Measurements from ENCODE around the gene CCNF. TPM values are rescaled to one million over a fixed set of nuclear protein-coding genes. Genes with fewer than 3 reads are reported as not detected.

The CCNF gene
- total RNA-seq, 1 experiment from 2014 or later, result 52.4 TPM

- Histone ChIP-seq H3K27me3 (replicated peaks; ENCODE audit: control insufficient read depth, insufficient read depth, low read length) (no peaks in the 10 kb centered on the region), H3K36me3 (ENCODE audit: control insufficient read depth, insufficient read depth, low read length) (no peaks in the 10 kb centered on the region; the same call in 1 of the 2 replicates), H3K9me3 (no peaks in the 10 kb centered on the region), H3K4me3 (ENCODE audit: low read depth, low read length) (no peak overlapping the region), H3K4me1 (0 out of 2 replicates have a peak, but pooled peaks cover 4% of the 10 kb centered on the region)
- CTCF ChIA-PET, result no interaction called here
- no peak for DNase-seq
- H3K36me3 Mint-ChIP-seq (ENCODE audit: insufficient read depth, unreplicated experiment), result peaks cover 90% of the 10 kb centered on the region
- peaks cover 9% of the 10 kb centered on the region for H3K4me1 Mint-ChIP-seq (ENCODE audit: low read depth, unreplicated experiment)
- TF ChIP-seq CTCF (IDR thresholded peaks at IDR 0.05; ENCODE audit: insufficient read depth in 1 of 2, low read depth in 1 of 2, low read length in 1 of 2, severe bottlenecking in 1 of 2, unreplicated experiment in 1 of 2), result no peak
- BruUV-seq (replicated peaks), result no TSS peak
- H3K27me3 Mint-ChIP-seq (ENCODE audit: insufficient read depth, unreplicated experiment), result no peaks in the 10 kb centered on the region
- H3K4me3 Mint-ChIP-seq (ENCODE audit: unreplicated experiment), result no peak overlapping the region
- H3K27ac Mint-ChIP-seq (ENCODE audit: unreplicated experiment), result no peak overlapping the region
- H3K9me3 Mint-ChIP-seq (ENCODE audit: unreplicated experiment), result no peaks in the 10 kb centered on the region
- POLR2A ChIA-PET, result no interaction called here
- intact Hi-C loops (cut with micrococcal nuclease; ENCODE audit: unreplicated experiment), result no loop called here
Measured at GRCh38 chr16:2455081-2455845, 26.0 kb downstream of the CCNF start.

- peaks cover 9% of the 10 kb centered on the region for H3K4me1 Mint-ChIP-seq (ENCODE audit: low read depth, unreplicated experiment)
- H3K4me1 ChIP-seq, result peaks cover 12% of the 10 kb centered on the region
- H3K9me3 Mint-ChIP-seq (ENCODE audit: unreplicated experiment), result no peaks in the 10 kb centered on the region
- CTCF ChIA-PET, result no interaction called here
- no peak for TF ChIP-seq CTCF (IDR thresholded peaks at IDR 0.05; ENCODE audit: insufficient read depth in 1 of 2, low read depth in 1 of 2, low read length in 1 of 2, severe bottlenecking in 1 of 2, unreplicated experiment in 1 of 2)
- no TSS peak for BruUV-seq (replicated peaks)
- H3K9me3 ChIP-seq, result no peaks in the 10 kb centered on the region
- H3K36me3 Mint-ChIP-seq (ENCODE audit: insufficient read depth, unreplicated experiment), result peaks cover 87% of the 10 kb centered on the region
- H3K27me3 ChIP-seq (replicated peaks; ENCODE audit: control insufficient read depth, insufficient read depth, low read length), result no peaks in the 10 kb centered on the region
- no peak overlapping the region for H3K4me3 ChIP-seq (ENCODE audit: low read depth, low read length)
- H3K4me3 Mint-ChIP-seq (ENCODE audit: unreplicated experiment), result no peak overlapping the region
- no peak for DNase-seq
- POLR2A ChIA-PET, result no interaction called here
- no peaks in the 10 kb centered on the region; the same call in 1 of the 2 replicates for H3K36me3 ChIP-seq (ENCODE audit: control insufficient read depth, insufficient read depth, low read length)
- intact Hi-C loops (cut with micrococcal nuclease; ENCODE audit: unreplicated experiment), result no loop called here
- H3K27me3 Mint-ChIP-seq (ENCODE audit: insufficient read depth, unreplicated experiment), result no peaks in the 10 kb centered on the region
- no peak overlapping the region for H3K27ac Mint-ChIP-seq (ENCODE audit: unreplicated experiment)
Measured at GRCh38 chr16:2456551-2457153, 27.4 kb downstream of the CCNF start.

GRCh38 chr16:2457267-2457666 lies 28.0 kb downstream of the CCNF start:
- H3K36me3 Mint-ChIP-seq (ENCODE audit: insufficient read depth, unreplicated experiment), result peaks cover 87% of the 10 kb centered on the region
- H3K9me3 ChIP-seq, result no peaks in the 10 kb centered on the region
- ChIA-PET CTCF (no interaction called here), POLR2A (no interaction called here)
- H3K36me3 ChIP-seq (ENCODE audit: control insufficient read depth, insufficient read depth, low read length), result no peaks in the 10 kb centered on the region; the same call in 1 of the 2 replicates
- DNase-seq, result no peak
- H3K9me3 Mint-ChIP-seq (ENCODE audit: unreplicated experiment), result no peaks in the 10 kb centered on the region
- H3K27ac Mint-ChIP-seq (ENCODE audit: unreplicated experiment), result no peak overlapping the region
- H3K4me1 ChIP-seq, result peaks cover 12% of the 10 kb centered on the region
- H3K4me1 Mint-ChIP-seq (ENCODE audit: low read depth, unreplicated experiment), result peaks cover 9% of the 10 kb centered on the region
- no peak overlapping the region for H3K4me3 Mint-ChIP-seq (ENCODE audit: unreplicated experiment)
- H3K27me3 ChIP-seq (replicated peaks; ENCODE audit: control insufficient read depth, insufficient read depth, low read length), result no peaks in the 10 kb centered on the region
- no TSS peak for BruUV-seq (replicated peaks)
- no peaks in the 10 kb centered on the region for H3K27me3 Mint-ChIP-seq (ENCODE audit: insufficient read depth, unreplicated experiment)
- intact Hi-C loops (cut with micrococcal nuclease; ENCODE audit: unreplicated experiment), result no loop called here
- H3K4me3 ChIP-seq (ENCODE audit: low read depth, low read length), result no peak overlapping the region
- TF ChIP-seq CTCF (IDR thresholded peaks at IDR 0.05; ENCODE audit: insufficient read depth in 1 of 2, low read depth in 1 of 2, low read length in 1 of 2, severe bottlenecking in 1 of 2, unreplicated experiment in 1 of 2), result no peak
